BJ (cell line): Measurements from ENCODE around the gene FADS1. TPM values are rescaled to one million over a fixed set of nuclear protein-coding genes. Genes with fewer than 3 reads are reported as not detected.

Experiments used
- CTCF ChIA-PET: fragments of 350-600 bp; formaldehyde crosslinking; extraction: SDS; loops from one replicate; lab custom pipeline; 2021; ENCODE audit warnings: antibody characterized with exemption, inconsistent platforms; lab: Yijun Ruan, JAX
- POLR2A ChIA-PET: fragments of 300-600 bp; sonication (Branson Sonifier 250); formaldehyde crosslinking; extraction: SDS; loops from one replicate; lab custom pipeline; 2021; ENCODE audit warnings: antibody characterized with exemption; lab: Charles Lee
- DNase-seq: peaks from one replicate; pipeline ENCODE4 v3.0.0-alpha.2; 2011; ENCODE audit warnings: low read depth
- H3K27me3 ChIP-seq: 2 replicates; pipeline ENCODE4 v1.6.0; 2011; ENCODE audit warnings: low read length; ENCODE audit not compliant: control insufficient read depth, insufficient read depth
- H3K36me3 ChIP-seq: 2 replicates; pipeline ENCODE4 v1.5.1; 2011; ENCODE audit warnings: low read length; ENCODE audit not compliant: control insufficient read depth, insufficient read depth
- H3K4me3 ChIP-seq: 2 replicates; pipeline ENCODE4 v1.5.1; 2011; ENCODE audit warnings: low read depth, mild to moderate bottlenecking, control low read depth, low read length
- polyA plus RNA-seq: library from polyadenylated mRNA; depleted of rRNA; stranded (reverse); fragments of >200 nt; gene quantifications from 2 replicates; pipeline ENCODE4 v1.2.3, GENCODE V29; 2011
- TF ChIP-seq, protein P1 (sequence below): IDR thresholded peaks from 2 replicates; pipeline ENCODE4 v1.5.1; 2011; ENCODE audit warnings: low read depth, mild to moderate bottlenecking, control low read depth, inconsistent platforms, low read length, moderate library complexity; ENCODE audit not compliant: insufficient read depth

The FADS1 gene
- polyA plus RNA-seq, 1 experiment = 58.0 TPM

DNA sequence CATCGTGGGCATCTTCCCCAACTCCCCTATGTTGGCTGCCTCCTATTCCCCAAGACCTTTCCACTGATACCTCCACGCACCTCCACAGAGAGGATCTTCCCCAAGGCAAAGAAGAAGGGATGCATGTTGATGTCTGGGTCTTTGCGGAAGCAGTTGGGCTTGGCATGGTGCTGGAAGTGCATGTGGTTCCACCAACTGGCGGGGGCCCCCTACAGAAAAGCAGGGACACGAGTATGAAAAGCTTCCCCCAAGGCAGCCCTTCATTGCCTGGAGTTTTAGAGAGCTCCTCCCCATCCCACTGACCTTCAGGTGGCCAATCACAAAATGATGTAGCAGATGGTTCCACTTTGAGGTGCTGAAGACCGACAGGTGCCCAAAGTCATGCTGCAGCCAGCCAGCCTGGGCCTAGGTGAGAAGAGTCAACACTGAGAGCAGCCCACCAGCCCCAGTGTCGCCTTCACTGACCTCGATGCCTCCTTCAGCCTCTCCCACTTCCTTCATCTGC lies 6.1 kb downstream of the FADS1 start:
- Histone ChIP-seq H3K27me3 (no peaks in the 10 kb centered on the region), H3K36me3 (peaks cover 27% of the 10 kb centered on the region), H3K4me3 (no peak overlapping the region)
- POLR2A ChIA-PET = no interaction called here
- no peak for DNase-seq
- TF ChIP-seq, protein P1, sequence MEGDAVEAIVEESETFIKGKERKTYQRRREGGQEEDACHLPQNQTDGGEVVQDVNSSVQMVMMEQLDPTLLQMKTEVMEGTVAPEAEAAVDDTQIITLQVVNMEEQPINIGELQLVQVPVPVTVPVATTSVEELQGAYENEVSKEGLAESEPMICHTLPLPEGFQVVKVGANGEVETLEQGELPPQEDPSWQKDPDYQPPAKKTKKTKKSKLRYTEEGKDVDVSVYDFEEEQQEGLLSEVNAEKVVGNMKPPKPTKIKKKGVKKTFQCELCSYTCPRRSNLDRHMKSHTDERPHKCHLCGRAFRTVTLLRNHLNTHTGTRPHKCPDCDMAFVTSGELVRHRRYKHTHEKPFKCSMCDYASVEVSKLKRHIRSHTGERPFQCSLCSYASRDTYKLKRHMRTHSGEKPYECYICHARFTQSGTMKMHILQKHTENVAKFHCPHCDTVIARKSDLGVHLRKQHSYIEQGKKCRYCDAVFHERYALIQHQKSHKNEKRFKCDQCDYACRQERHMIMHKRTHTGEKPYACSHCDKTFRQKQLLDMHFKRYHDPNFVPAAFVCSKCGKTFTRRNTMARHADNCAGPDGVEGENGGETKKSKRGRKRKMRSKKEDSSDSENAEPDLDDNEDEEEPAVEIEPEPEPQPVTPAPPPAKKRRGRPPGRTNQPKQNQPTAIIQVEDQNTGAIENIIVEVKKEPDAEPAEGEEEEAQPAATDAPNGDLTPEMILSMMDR = no peak
- CTCF ChIA-PET = interaction anchor here (0.6 kb wide), 1 partner anchor 63 kb away, joined by 4 read pairs; no protein-coding TSS in a partner anchor

GRCh38 chr11:61806785-61807184 lies 10.0 kb downstream of the FADS1 start:
- CTCF ChIA-PET = interaction anchor here (0.6 to 3.8 kb wide), 3 partner anchors 10 to 301 kb away, joined by 3 to 32 read pairs (median 7); no protein-coding TSS in a partner anchor

GRCh38 chr11:61805146-61805545 lies 11.7 kb downstream of the FADS1 start:
- Histone ChIP-seq H3K27me3 (no peaks in the 10 kb centered on the region), H3K36me3 (peaks cover 17% of the 10 kb centered on the region), H3K4me3 (no peak overlapping the region)
- DNase-seq = no peak
- ChIA-PET POLR2A (no interaction called here), CTCF (interaction anchor here (1.2 to 3.8 kb wide), 3 partner anchors 8 to 303 kb away, joined by 3 to 32 read pairs (median 7); no protein-coding TSS in a partner anchor)
- TF ChIP-seq, protein P1 = no peak

More at GRCh38 chr11:61806785-61807184, 10.0 kb downstream of the FADS1 start:
- no peak for DNase-seq
- TF ChIP-seq, protein P1 = no peak
- Histone ChIP-seq H3K4me3 (no peak overlapping the region), H3K27me3 (no peaks in the 10 kb centered on the region), H3K36me3 (peaks cover 26% of the 10 kb centered on the region)
- POLR2A ChIA-PET = interaction anchor here (0.6 kb wide), 1 partner anchor 155 kb away, joined by 3 read pairs; no protein-coding TSS in a partner anchor

- POLR2A ChIA-PET = no interaction called here
- Histone ChIP-seq H3K27me3 (no peaks in the 10 kb centered on the region), H3K4me3 (no peak overlapping the region), H3K36me3 (peaks cover 14% of the 10 kb centered on the region)
- TF ChIP-seq, protein P1 = no peak
- CTCF ChIA-PET = interaction anchor here (1.2 to 1.5 kb wide), 3 partner anchors 12 to 304 kb away, joined by 3 to 8 read pairs (median 3); no protein-coding TSS in a partner anchor
- DNase-seq = no peak
Measured at GRCh38 chr11:61803889-61804647, 12.7 kb downstream of the FADS1 start.

DNA sequence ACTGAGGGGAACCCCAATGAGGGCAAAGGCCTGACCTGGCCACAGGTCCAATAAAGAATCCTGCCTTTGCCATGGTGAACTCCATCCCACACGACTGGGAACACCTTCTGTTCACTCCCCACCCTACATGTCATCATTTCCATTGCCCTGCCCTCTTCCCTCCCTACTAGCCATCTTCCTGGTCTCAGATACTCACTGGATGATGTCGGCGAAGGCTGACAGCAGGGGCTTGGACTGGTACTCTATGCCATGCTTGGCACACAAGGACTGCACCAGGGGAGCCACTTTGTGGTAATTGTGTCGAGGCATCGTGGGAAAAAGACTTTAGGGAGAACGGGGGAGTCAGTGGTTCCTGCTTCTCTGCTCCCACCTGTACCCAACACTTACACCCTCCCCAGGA lies 14.2 kb downstream of the FADS1 start:
- CTCF ChIA-PET = interaction anchor here (0.6 to 2.1 kb wide), 2 partner anchors 113 to 280 kb away, joined by 3 to 6 read pairs; no protein-coding TSS in a partner anchor

More for the DNA sequence above, 14.2 kb downstream of the FADS1 start:
- no peaks in the 10 kb centered on the region for H3K27me3 ChIP-seq
- TF ChIP-seq, protein P1 = no peak
- H3K36me3 ChIP-seq = peaks cover 14% of the 10 kb centered on the region
- DNase-seq = no peak
- POLR2A ChIA-PET = no interaction called here
- H3K4me3 ChIP-seq = no peak overlapping the region
